SU-DHL-6 (cell line): ENCODE results near the gene MAP4K3.

Experiments
- CTCF ChIP-seq: fragments of 200-600 bp; sonication (generic); IDR thresholded peaks from one replicate; pipeline ENCODE4 v1.5.1; 2017; ENCODE audit warnings: antibody characterized with exemption, mild to moderate bottlenecking, low read length, moderate library complexity; ENCODE audit not compliant: insufficient read depth, poor library complexity, severe bottlenecking
- EZH2phosphoT487 ChIP-seq: fragments of 200-600 bp; sonication (generic), shearing (Covaris generic); conservative IDR thresholded peaks from 2 replicates; pipeline ENCODE4 v1.6.1; 2018; ENCODE audit warnings: mild to moderate bottlenecking, antibody characterized with exemption, low read length, moderate library complexity, mixed read lengths

- TF ChIP-seq CTCF (no peak), EZH2phosphoT487 (no peak)
Measured at GRCh38 chr2:39431592-39432316, 5.3 kb downstream of the MAP4K3 start.
